Measurements from ENCODE around the gene TACC2.
A peak's percentile ranks its signal among the peaks of the same experiment; 100 is the strongest.

The TACC2 gene

GRCh38 chr10:122052701-122053100, 63.7 kb downstream of the TACC2 start:
- H3K9me3 ChIP-seq, result no peaks in the 10 kb centered on the region
- no peak overlapping the region for H3K4me3 ChIP-seq (ENCODE audit: low read depth, low read length)
- DNase-seq, result no peak
- H3K36me3 ChIP-seq, result no peaks in the 10 kb centered on the region
- no peaks in the 10 kb centered on the region; the same call in 1 of the 2 replicates for H3K4me1 ChIP-seq
- TF ChIP-seq, protein P1, sequence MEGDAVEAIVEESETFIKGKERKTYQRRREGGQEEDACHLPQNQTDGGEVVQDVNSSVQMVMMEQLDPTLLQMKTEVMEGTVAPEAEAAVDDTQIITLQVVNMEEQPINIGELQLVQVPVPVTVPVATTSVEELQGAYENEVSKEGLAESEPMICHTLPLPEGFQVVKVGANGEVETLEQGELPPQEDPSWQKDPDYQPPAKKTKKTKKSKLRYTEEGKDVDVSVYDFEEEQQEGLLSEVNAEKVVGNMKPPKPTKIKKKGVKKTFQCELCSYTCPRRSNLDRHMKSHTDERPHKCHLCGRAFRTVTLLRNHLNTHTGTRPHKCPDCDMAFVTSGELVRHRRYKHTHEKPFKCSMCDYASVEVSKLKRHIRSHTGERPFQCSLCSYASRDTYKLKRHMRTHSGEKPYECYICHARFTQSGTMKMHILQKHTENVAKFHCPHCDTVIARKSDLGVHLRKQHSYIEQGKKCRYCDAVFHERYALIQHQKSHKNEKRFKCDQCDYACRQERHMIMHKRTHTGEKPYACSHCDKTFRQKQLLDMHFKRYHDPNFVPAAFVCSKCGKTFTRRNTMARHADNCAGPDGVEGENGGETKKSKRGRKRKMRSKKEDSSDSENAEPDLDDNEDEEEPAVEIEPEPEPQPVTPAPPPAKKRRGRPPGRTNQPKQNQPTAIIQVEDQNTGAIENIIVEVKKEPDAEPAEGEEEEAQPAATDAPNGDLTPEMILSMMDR (IDR thresholded peaks at IDR 0.05; ENCODE audit: low read depth, low read length), result no peak
- H3K27me3 ChIP-seq, result no peaks in the 10 kb centered on the region

GRCh38 chr10:122053314-122053713, 64.4 kb downstream of the TACC2 start:
- H3K9me3 ChIP-seq, result no peaks in the 10 kb centered on the region
- no peaks in the 10 kb centered on the region; the same call in 1 of the 2 replicates for H3K4me1 ChIP-seq
- no peaks in the 10 kb centered on the region for H3K27me3 ChIP-seq
- H3K4me3 ChIP-seq (ENCODE audit: low read depth, low read length), result no peak overlapping the region
- no peaks in the 10 kb centered on the region for H3K36me3 ChIP-seq
- no peak for DNase-seq
- TF ChIP-seq, protein P1 (IDR thresholded peaks at IDR 0.05; ENCODE audit: low read depth, low read length), result no peak

GRCh38 chr10:122054048-122055025, 65.4 kb downstream of the TACC2 start:
- no peaks in the 10 kb centered on the region; the same call in 1 of the 2 replicates for H3K4me1 ChIP-seq
- H3K27me3 ChIP-seq, result no peaks in the 10 kb centered on the region
- DNase-seq, result peak; percentile 68
- TF ChIP-seq, protein P1 (IDR thresholded peaks at IDR 0.05; ENCODE audit: low read depth, low read length), result peak; percentile 90
- H3K9me3 ChIP-seq, result no peaks in the 10 kb centered on the region
- no peak overlapping the region for H3K4me3 ChIP-seq (ENCODE audit: low read depth, low read length)
- no peaks in the 10 kb centered on the region for H3K36me3 ChIP-seq

DNA sequence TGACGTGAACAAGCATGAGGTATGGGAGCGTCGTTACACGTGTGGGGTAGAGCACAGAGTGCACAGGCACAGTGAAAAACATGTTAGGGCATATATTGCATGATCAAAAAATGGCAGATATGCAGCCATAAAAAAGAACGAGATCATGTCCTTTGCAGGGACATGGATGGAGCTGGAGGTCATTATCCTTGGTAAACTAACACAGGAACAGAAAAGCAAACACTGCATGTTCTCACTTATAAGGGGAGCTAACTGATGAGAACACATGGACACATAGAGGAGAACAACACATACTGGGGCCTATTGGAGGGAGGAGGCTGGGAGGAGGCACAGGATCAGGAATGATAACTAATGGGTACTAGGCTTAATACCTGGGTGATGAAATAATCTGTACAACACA, 66.3 kb downstream of the TACC2 start:
- TF ChIP-seq, protein P1 (IDR thresholded peaks at IDR 0.05; ENCODE audit: low read depth, low read length), result no peak
- H3K4me1 ChIP-seq, result no peaks in the 10 kb centered on the region; the same call in 1 of the 2 replicates
- no peak overlapping the region for H3K4me3 ChIP-seq (ENCODE audit: low read depth, low read length)
- H3K27me3 ChIP-seq, result no peaks in the 10 kb centered on the region
- no peaks in the 10 kb centered on the region for H3K36me3 ChIP-seq
- no peaks in the 10 kb centered on the region for H3K9me3 ChIP-seq
- DNase-seq, result no peak

DNA sequence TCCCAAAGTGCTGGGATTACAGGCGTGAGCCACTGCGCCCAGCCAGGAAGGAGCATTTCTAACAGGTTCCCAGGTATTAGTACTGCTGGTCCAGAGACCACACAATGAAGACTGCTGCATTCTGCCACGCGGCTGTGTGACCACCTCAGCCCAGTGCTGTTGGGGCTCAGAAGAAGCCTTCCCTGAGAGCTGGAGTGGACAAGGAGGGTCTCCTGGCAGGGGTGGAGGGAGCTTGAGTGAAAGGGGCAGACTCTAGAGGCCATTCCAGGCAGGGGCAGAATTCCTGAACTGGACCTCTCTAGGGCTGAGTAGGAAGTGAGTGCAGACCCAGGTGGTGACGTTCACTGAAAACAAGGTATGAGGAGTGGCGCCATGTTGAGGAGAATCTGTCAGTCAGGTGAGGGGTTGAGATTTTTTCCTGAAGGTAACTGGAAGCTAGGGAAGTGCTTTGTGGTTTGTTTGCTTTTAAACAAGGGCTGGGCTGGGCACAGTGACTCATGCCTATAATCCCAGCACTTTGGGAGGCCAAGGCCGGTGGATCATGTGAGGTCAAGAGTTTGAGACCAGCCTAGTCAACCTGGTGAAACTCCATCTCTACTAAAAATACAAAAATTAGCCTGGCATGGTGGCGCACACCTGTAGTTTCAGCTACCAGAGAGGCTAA, 67.6 kb downstream of the TACC2 start:
- no peak for DNase-seq
- no peaks in the 10 kb centered on the region for H3K9me3 ChIP-seq
- TF ChIP-seq, protein P1 (IDR thresholded peaks at IDR 0.05; ENCODE audit: low read depth, low read length), result no peak
- H3K36me3 ChIP-seq, result no peaks in the 10 kb centered on the region
- H3K27me3 ChIP-seq, result no peaks in the 10 kb centered on the region
- H3K4me3 ChIP-seq (ENCODE audit: low read depth, low read length), result no peak overlapping the region
- H3K4me1 ChIP-seq, result no peaks in the 10 kb centered on the region; the same call in 1 of the 2 replicates

Data from BE2C (cell line).